ENCODE results near the gene OSGEP.

The OSGEP gene

DNA sequence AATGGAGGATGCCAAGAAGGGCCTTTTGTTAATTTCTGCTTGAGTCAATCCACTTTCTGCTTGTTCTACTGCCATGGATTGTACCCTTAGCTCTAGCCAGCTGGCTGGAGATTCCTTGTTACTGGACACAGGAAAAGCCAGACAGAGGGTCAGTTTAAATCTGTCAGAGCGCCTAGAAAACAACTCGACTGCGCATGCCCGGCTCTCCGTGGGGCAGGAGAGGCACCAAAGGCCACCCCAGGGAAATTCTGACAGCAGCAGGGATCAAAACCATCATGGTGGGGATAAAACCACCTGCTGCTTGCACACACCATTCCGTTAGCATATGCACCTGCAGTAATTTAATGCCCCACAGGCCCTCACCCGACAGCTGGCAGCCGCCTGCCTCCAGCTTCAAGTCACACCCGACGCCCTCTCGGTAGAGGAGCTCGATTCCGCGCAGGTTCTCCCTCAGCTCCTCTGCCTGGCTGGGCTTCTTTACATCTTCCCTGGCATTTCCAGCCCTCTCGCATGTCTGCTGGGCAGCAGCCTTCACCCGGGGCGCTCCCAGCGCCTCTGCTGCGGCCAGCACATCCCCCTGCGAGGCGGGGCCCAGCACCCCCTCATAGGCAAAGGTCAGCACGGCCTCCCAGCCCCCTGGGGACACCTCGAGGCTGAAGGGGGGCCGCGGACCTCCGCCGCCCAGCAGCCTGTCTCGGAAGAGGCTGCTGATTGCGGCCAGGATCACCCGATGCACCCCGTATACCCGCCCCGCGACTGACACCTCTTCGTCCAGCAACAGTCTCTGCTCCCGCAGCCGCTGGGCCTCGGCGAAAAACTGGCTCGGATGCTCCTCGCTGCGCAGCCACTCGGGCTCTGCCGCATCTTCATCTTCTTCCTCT lies 19.7 kb downstream of the OSGEP start:
- DNase-seq (ENCODE audit: low read depth, low spot score) = no peak

DNA sequence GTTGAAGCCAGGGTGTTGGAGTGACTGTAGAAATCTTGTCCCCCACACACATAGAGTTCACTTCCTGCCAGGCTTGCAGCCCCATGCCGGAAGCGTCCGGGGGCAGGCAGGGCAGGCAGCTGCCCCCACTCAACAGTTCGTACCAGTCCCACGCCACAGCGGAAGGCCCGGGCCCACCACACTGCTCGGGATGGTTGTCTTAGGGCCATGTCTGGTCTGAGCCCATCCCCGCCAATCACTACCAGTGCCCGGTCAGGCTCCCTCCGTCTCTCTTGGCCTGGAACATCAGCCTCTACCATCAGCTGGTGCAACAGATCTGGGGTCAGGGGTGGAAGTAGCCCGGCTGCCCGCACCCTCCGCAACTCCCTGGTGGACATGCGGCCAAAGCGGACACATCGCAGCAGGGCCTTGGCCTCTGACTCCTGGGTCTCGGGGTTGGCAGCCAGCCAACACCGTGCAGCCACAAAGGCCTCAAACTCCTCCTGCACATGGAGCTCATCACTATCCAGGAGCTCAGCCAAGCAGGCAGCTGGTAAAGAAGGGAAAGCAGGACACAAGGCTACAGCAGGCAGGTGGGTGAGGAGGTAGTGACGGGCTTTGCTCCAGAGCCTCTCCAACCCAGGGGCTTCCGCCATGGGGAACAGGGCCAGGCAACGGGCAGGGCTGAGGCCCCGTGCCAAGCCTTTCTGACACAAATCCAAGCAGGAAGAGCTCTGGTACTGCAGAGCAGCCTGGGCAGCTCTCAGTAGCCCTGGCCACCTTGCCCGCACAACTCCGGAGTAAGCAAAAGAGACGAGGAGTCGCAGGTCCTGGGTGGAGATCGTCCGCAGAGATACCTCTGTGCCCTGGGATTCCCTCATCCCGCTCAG lies 24.6 kb downstream of the OSGEP start:
- no peak for DNase-seq (ENCODE audit: low read depth, low spot score)

DNA sequence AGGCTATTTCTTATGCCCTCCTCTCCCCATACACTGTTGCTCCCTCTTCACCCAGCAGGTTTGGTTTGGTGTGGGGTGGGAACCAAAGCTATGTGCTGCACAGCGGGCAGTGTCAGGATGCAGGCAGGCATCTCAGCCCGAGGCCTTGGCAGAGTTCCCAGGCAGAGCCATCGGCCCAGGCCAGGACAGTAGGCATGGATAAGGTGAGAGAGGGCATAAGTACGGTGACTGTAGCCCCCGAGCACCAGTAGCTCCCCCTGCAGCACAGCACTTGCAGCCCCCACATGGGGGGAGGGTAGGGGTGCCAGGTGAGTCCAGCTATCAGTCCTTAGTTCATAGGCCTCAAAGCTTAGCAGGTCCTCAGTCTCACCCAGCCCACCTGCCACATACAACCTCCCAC lies 25.8 kb downstream of the OSGEP start:
- no peak for DNase-seq (ENCODE audit: low read depth, low spot score)

DNA sequence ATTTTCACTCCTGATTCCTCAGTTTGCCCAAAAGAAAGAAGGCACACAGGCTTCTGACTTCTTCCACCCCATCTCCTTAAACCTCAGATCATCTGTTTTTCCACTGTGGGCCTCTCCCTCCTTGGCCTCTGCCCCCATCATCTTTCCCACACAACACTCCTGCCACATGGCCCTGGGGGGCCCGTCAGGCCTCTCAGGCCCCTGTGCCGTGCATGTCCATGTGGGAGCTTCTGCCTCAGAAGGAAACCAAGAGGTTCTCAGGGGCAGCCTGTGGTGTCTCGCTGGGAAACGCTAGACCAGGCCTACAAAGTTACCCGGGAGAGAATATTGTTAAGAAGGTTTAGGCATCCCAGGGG lies 26.6 kb downstream of the OSGEP start:
- DNase-seq (ENCODE audit: low read depth, low spot score) = no peak

DNA sequence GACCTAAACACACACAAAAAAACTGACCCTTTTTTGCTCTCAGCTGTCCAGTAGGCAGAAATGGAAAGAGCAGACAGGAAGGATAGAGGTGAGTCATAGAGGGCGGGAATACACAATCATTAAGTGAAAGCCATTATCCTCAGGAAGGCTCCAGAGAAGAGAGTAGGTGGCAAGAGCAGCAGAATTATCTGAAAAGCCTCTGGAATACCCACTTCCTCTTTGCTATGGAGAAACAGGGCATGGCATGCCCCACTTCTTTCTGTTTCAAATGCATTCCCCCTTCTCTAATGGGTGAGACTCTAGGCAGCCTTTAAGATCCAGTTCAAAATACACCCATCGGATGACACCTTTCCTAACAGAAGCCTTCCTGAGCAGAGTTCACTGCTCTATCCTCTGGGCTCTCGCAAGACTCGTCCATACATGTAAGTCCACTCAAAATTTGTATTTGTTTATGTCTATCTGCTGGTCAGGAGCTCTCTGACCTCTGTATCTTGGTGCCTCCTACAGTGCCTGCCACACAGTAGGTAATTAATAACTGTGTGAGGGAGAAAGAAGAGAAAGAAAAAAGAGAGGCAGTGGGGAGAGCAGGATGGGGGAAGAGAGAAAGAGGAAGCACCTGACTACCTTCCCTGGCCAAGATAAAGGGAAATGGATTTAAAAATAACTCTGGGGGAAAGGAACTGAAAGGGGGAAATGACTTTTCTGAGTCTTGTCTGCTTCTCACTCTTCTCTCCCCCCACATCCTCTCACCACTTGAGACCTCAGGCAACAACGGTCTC lies 27.2 kb downstream of the OSGEP start:
- DNase-seq (ENCODE audit: low read depth, low spot score) = no peak

DNA sequence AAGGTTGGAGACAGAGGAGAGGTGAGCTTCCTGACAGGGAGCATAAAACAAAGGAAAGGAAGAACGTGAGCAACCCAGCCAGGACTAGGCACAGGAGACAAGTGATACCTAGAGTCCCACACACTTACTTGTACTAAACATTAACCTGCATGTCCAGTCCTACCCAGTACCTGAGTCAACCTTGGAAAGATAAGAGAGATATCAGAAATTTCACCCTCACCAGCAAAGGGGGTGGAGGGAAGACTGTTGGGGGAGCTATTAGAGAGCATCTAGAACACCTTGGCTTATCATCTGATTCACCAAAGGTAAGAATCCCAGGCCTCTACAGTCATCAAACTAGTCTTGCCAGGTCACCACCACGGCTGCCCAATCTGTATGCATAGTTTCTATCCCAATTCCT lies 29.8 kb downstream of the OSGEP start:
- no peak for DNase-seq (ENCODE audit: low read depth, low spot score)

DNA sequence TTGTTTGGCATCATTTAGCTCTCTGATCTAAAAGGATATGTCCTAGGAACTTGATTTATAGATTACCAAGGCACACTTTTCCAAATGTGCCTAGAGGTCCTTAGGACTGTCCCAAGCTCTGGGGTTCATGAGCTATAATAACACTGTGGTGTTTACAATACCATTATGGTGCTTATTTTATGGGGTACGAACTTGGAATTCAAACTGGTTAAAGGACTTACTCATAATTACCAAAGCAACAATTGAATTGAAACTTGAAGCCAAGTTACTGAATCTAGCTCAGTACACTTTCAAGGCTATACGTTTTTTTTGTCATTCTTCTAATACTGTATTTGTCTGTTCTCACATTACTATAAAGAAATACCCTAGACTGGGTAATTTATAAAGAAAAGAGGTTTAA lies 31.7 kb downstream of the OSGEP start:
- no peak for DNase-seq (ENCODE audit: low read depth, low spot score)

DNA sequence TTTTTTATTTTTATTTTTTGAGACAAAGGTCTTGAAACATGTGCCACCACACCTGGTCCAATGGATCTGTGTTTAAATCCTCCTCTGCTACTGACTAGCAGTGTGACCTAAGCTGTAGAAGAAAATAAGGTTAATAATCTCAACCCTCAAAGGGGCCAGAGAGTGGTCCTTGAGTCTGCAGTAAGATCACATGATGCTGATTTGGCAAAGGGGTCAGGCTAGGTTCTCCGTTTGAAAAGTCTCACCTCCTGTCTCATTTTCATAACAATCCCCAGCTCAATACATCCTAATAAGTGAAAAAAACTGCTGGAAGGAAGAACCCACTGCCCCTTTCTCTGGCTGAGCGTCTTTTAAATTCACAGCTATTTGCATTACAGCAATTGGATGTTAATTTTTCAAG lies 33.3 kb downstream of the OSGEP start:
- no peak for DNase-seq (ENCODE audit: low read depth, low spot score)

DNA sequence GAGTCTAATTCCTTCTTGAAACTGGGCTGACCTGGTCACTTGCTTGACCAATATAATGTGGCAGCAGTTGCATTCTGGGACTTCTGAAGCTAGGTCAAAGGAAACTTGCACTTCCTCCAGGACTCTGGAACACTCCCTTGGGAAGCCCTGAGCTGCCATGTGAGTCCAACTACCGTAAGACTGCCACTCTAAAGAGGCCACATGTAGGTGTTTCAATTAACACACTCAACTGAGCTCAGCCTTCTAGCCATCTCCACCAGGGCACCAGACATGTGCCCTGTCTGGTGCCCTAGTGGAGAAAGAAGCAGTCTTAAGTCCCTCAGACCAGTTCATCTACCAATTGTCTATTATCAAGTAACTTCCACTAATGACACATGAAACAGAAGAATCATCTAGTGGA lies 35.2 kb downstream of the OSGEP start:
- no peak for DNase-seq (ENCODE audit: low read depth, low spot score)

DNA sequence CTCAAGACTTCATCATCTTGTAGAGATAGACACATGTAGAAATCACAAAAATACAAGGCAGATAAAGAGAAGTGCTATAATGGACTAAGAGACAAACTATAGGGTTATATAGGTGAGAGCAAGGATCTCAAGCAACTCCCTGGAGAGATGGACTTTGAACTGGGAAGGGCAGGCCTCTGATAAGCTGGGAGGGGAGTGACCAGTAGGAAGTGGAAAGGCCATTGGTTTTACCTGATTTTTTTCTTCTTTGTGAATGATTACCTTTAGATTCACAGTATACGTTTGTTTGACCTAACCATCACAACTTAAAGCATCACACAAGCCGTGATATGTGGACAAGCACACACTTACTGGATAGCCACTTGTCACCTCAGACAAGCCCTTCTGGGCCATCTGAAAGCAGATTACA lies 36.1 kb downstream of the OSGEP start:
- DNase-seq (ENCODE audit: low read depth, low spot score) = no peak

DNA sequence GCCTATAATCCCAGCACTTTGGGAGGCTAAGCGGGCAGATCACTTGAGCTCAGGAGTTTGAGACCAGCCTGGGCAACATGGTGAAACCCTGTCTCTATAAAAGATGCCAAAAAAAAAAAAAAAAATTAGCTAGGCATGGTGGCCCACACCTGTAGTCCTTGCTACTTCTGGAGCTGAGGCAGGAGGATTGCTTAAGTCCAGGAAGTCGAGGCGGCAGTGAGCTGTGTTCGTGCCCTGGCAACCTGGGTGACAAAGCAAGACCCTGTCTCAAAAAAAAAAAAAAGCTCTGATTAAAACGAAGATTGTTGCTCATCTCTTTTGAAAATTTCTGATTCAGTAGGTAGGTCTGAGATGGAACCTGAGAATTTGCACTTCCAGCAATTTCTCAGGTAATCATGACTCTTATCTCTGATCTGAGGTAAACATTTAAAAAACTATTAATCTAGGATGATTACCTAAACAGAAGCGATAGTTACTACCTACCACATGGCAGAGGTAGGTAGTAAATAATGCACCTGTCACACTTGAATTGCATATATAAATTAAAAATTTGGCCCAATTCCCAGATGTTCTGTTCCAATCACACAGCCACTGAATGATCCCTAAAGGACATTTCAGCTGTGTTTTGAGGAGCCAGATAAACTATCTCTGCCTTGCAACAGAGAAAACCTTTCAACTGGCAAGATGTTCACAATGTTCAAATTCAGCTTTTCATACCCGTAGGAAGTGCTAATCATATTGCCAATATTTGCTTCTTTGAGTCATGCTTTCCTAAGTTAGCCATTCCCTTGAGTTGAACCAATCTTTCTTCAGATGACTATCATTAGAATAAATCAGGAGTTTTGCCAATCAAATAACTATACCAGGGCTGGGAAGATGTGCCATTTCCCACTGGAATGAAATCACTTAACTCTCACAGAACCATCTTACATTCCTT lies 37.1 kb downstream of the OSGEP start:
- DNase-seq (ENCODE audit: low read depth, low spot score) = no peak

DNA sequence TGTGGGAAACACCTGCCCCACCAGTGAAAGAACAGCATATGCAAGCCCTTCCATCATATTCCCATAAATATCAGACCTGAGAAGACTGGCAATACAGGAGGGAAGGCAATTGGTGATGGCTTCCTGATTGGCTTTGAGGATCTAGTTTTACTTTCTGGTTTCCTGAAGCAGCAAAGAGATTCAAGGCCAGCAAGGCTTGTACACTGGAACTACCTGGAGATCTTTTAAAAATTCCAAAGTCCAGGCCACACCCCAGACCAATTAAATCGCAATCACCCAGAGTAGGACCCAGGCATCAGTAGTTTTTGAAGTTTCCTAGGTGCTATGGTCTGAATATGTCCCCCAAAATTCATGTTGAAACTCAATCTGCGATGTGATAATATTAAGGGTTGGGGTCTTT lies 38.4 kb downstream of the OSGEP start:
- no peak for DNase-seq (ENCODE audit: low read depth, low spot score)

DNA sequence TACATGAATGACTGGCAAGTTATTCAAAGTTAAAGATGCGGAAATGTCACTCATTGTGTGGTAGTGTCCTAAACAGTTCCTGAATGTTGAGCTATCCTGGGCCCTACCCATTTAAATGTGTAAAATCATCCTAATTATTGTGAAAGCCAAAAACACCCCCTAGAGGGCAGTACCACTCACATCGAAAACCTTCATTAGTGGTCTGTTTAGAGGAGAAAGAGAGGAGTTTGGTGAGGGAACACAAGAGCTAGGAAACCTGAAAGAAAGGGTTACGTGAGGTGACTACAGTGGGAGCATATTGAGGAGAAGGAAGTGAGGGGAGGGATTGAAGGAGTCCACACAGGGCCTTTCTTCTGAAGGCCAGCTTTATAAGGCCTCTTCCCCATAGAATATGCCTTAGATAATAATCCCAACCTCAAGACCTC lies 38.8 kb downstream of the OSGEP start:
- DNase-seq (ENCODE audit: low read depth, low spot score) = no peak

DNA sequence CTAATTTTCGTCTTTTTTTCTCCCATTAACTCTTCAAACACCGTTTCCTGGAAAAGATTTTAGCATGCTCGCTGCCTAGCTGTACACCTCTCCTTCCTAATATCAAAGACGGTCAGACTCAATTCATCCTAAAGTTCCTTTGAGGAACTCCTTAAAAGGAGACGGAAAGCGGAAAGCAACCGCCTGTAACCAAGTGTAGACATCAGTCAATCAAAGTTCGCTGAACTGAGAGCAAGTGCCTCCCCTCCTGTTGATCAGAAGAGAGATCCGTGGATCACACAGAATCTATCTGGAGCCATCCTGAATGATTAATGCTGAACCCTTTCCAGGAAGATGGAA lies 40.9 kb downstream of the OSGEP start:
- DNase-seq (ENCODE audit: low read depth, low spot score) = no peak

DNA sequence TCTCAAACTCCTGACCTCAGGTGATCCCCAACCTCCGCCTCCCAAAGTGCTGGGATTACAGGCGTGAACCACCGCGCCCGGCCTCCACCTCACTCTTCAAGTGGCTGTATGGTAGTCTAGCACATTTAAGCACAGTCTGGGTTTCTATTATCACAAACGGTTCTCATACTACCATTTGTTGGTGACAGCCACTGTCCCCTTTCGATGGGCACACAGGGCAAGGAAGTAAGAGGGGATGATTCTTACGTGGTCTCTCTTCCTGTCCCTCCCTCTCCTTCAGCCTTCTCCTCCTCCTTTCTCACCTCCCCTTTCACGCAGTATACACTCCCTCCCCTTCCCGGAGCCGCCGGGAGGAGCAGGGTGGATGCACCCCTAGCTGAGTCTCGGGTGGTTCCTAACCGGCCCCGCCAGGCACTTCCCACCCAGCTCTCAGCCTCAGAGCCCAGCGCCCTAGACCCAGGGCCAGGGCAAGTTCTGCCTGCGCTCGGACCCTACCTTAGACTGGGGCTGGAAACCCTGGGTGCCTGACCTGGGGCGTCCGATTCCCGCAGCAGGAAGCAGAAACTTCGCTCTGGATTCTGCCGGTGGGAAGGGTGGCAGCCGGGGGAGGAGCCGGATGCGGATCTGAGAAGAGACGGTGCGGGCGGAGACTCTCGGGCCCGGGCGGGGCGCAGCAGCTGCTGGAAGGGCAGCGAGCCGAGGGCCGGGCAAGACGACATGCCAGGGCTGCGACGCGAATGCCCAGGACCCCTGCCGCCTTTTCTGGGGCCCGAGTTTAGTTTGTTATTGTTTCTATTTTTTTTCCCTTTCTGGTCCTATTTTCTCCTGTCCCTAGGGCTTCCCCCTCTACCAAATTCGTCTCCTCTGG lies 41.5 kb downstream of the OSGEP start, which contains the start of gene TEP1:
Gene TEP1 (minus strand): TSS at position 626 of the 868 bp plus-strand sequence. CDS start 5,062 bp downstream, outside the sequence.
- peak; percentile 44 for DNase-seq (ENCODE audit: low read depth, low spot score)

DNA sequence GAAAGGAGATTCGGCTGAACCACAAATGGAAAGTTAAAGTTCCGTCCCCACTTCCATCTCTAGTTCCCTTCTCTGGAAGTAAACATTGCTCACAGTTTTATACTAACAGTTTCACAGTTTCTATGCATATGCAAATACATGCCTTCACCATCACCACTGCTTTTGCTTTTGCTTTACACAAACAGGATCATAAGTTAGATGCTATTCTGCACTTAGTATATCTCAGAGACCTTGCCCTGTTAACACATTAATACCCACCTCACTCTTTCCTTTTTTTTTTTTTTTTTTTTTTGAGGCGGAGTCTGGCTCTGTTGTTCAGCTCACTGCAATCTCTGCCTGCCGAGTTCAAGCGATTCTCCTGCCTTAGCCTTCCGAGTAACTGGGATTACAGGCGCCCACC lies 42.2 kb downstream of the OSGEP start:
- no peak for DNase-seq (ENCODE audit: low read depth, low spot score)

DNA sequence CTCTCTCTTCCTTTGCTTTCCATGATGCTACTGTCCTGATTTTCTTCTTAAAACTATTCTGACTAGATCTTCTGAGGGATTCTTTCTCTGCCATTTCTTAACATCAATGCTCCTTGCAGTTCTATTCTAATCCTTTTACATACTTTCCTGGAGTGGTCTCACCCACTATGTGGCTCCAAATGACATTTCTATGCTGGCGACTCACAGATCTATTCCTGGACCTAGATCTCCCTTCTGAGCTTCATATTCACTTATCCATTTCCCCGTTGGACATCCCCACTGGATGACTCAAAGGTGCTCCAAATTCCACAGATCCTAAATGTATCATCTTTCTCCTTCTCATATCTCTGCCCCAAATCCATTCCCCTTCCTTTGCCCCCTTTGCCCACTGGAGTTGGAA lies 45.4 kb downstream of the OSGEP start:
- DNase-seq (ENCODE audit: low read depth, low spot score) = no peak

DNA sequence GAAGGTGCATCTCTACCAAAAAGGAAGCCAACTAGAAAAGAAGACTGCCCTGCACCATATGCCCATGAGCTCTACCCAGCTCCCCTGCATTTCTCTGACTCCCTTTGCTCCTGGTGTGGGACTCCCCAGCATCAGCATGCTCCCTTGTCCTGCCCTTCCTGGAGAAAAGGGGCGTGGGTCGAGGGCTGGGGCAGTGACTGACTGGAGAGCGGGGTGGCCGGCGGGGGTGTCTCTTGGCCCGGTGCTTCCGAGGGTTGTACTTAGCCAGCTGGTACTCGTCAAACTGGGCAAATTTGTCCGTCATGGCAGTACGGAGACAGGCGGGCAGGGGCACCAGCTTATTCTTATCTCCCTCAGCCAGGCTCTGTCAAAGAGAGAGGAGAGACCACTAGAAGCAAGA lies 51.1 kb downstream of the OSGEP start:
- no peak for DNase-seq (ENCODE audit: low read depth, low spot score)

DNA sequence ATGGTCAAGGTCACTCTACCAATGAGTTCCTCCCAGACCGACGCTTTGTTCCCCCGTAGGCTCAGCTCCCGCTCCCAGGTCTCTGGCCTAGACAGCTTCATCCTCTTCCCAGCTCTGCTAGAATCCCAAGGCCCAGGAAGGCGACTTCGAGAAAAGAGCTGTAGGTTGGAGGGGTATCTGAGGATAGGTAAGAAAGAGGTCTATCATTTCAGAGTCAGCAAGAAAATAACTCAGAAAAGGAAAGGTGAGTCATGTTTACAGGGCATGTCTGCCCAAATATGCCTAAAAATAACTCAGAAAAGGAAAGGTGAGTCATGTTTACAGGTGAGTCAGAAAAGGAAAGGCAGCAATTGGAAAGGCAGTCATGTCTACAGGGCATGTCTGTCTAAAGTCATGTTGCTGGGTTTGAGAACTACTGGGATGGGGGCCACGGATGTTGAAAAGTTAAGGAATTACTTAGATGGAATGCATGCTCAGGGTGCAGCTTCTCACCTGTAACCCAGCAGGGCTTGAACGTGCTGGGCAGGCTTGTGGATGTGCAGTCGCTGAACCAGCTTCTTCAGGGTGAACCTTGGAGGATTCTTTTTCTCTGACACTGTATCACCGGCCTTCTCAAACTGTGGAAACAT lies 53.5 kb downstream of the OSGEP start:
- no peak for DNase-seq (ENCODE audit: low read depth, low spot score)

DNA sequence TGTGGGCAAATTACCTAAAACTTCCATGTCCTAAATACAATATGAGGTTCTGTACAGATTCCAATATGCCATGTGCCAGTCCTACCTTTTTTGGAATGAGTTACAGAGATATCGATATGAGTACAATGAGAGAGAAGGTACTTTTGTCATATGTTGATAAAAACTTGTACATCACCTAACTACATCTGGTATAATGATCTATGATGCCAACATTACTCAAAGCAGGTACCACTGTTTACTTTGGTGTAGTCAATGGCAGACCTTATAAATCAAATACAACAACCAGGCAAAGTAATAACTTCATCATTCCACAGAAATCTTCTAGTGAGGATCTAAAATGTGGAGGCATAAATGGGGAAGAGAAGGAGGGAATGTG lies 54.0 kb downstream of the OSGEP start:
- DNase-seq (ENCODE audit: low read depth, low spot score) = no peak

Measured in activated CD4-positive, CD25-positive, alpha-beta regulatory T cell treated with anti-CD3 and anti-CD28 coated beads, Interleukin-2, amount 50 U/mL, for 16 hours (primary cell).